Brain microvascular endothelial cell (primary cell): ENCODE data around the gene DLG2.
A peak's percentile ranks its signal among the peaks of the same experiment; 100 is the strongest.

Source experiments
- DNase-seq: peaks from one replicate; pipeline ENCODE4 v3.0.0-alpha.2; 2020
- H3K27ac ChIP-seq: fragments of 250-450 bp; sonication (Bioruptor Pico); 2 replicates; pipeline ENCODE4 v1.5.1; 2020; ENCODE audit warnings: mild to moderate bottlenecking, moderate library complexity
- H3K27me3 ChIP-seq: fragments of 250-450 bp; sonication (Bioruptor Pico); replicated peaks from 2 replicates; pipeline ENCODE4 v1.5.1; 2020; ENCODE audit warnings: mild to moderate bottlenecking
- H3K36me3 ChIP-seq: fragments of 250-450 bp; sonication (Bioruptor Pico); replicated peaks from 2 replicates; pipeline ENCODE4 v1.5.1; 2020; ENCODE audit warnings: mild to moderate bottlenecking
- H3K4me3 ChIP-seq: 2 replicates; pipeline ENCODE4 v1.5.1; 2011; ENCODE audit warnings: low read depth, mild to moderate bottlenecking, control low read depth, low read length, moderate library complexity
- CTCF ChIP-seq: IDR thresholded peaks from 2 replicates; pipeline ENCODE4 v1.5.1; 2011; ENCODE audit warnings: low read depth, mild to moderate bottlenecking, moderate library complexity, low read length, control low read depth, inconsistent platforms; ENCODE audit errors: missing control alignments
- in situ Hi-C: cut with HindIII; loops from 2 replicates; pipeline ENCODE4 v1.10.0; 2017; ENCODE audit warnings: low sequenced_read_pairs, low pct_ligation_motif_present

DLG2 gene

GRCh38 chr11:84894666-84895065, 732.5 kb downstream of the DLG2 start:
- no peaks in the 10 kb centered on the region for H3K27me3 ChIP-seq
- in situ Hi-C loops = no loop called here
- no peaks in the 10 kb centered on the region for H3K36me3 ChIP-seq
- DNase-seq = no peak
- no peak for TF ChIP-seq CTCF
- no peak overlapping the region for H3K27ac ChIP-seq
- no peak overlapping the region for H3K4me3 ChIP-seq

- no peak overlapping the region for H3K4me3 ChIP-seq
- no peaks in the 10 kb centered on the region for H3K27me3 ChIP-seq
- no peak for TF ChIP-seq CTCF
- H3K27ac ChIP-seq = no peak overlapping the region
- in situ Hi-C loops = no loop called here
- peak; percentile 37 for DNase-seq
- H3K36me3 ChIP-seq = no peaks in the 10 kb centered on the region
Observed at GRCh38 chr11:84890676-84891075, 736.5 kb downstream of the DLG2 start.

- Histone ChIP-seq H3K36me3 (no peaks in the 10 kb centered on the region), H3K4me3 (no peak overlapping the region), H3K27ac (no peak overlapping the region), H3K27me3 (no peaks in the 10 kb centered on the region)
- no peak for DNase-seq
- TF ChIP-seq CTCF = no peak
- in situ Hi-C loops = no loop called here
Observed at GRCh38 chr11:84889556-84889955, 737.6 kb downstream of the DLG2 start.

DNA sequence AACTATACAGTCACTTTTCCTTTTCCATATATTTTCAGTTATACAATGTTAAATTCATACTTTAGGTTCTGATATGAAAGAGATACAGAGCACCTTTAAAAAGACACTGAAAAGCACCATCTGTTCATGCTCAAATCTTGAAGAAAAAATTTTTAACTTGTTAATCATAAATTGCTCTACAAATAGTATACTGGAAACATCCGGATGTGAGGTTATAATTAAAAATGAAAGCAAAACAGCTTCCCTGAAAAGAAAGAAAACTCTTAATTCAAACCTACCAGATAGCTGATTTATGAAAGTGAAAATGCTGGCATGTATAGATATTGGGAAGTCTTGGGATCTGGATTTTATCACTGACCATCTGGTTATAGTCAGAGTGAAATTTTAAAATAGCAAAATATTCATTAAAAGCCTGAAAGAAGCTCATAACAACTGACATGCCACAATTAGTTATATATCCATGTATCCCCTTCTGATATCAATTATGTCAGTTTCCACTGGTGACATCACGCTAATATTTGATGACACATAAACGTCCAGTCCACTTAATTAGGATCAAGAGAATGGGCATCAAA, 740.0 kb downstream of the DLG2 start:
- DNase-seq = no peak
- Histone ChIP-seq H3K36me3 (no peaks in the 10 kb centered on the region), H3K4me3 (no peak overlapping the region), H3K27ac (no peak overlapping the region), H3K27me3 (no peaks in the 10 kb centered on the region)
- in situ Hi-C loops = no loop called here
- no peak for TF ChIP-seq CTCF

- DNase-seq = peak; percentile 33
- Histone ChIP-seq H3K27me3 (no peaks in the 10 kb centered on the region), H3K36me3 (no peaks in the 10 kb centered on the region), H3K27ac (no peak overlapping the region), H3K4me3 (no peak overlapping the region)
- in situ Hi-C loops = no loop called here
- no peak for TF ChIP-seq CTCF
Observed at GRCh38 chr11:84886344-84886743, 740.8 kb downstream of the DLG2 start.

GRCh38 chr11:84884836-84885235, 742.3 kb downstream of the DLG2 start:
- TF ChIP-seq CTCF = no peak
- H3K27ac ChIP-seq = no peak overlapping the region
- H3K27me3 ChIP-seq = no peaks in the 10 kb centered on the region
- no peak overlapping the region for H3K4me3 ChIP-seq
- no peak for DNase-seq
- no peaks in the 10 kb centered on the region for H3K36me3 ChIP-seq
- in situ Hi-C loops = no loop called here
